Endothelial cell of umbilical vein (primary cell): Measurements from ENCODE around the gene TNNI3K. TPM values are rescaled to one million over a fixed set of nuclear protein-coding genes. Genes with fewer than 3 reads are reported as not detected.

Experiments used
- BruUV-seq: library from RNA; stranded (reverse); fragments of 400-500 nt; replicated peaks from 2 replicates; lab custom pipeline; 2021; lab: Mats Ljungman, UMichigan
- CTCF ChIA-PET: fragments of 300-600, 350-600 bp; sonication (Branson Sonifier 250); formaldehyde crosslinking; loops from one replicate; lab custom pipeline; 2021; ENCODE audit warnings: antibody characterized with exemption, inconsistent platforms; lab: Charles Lee
- POLR2A ChIA-PET: fragments of 300-600, 350-600 bp; sonication (Branson Sonifier 250); formaldehyde crosslinking; loops from one replicate; lab custom pipeline; 2021; ENCODE audit warnings: antibody characterized with exemption, inconsistent platforms; lab: Charles Lee
- DNase-seq: peaks from one replicate; pipeline ENCODE4 v3.0.0-alpha.2; 2011; ENCODE audit warnings: low read depth, low spot score
- FAIRE-seq: peaks from 2 replicates; lab custom pipeline; 2011; peaks lifted over from hg19 to GRCh38; lab: Jason Lieb, UNC
- H2AFZ ChIP-seq: 2 replicates; pipeline ENCODE4 v1.6.0; 2012; ENCODE audit warnings: low read depth, low read length, control low read depth, inconsistent platforms
- H3K27ac ChIP-seq: 2 replicates; pipeline ENCODE4 v1.5.1; 2011; ENCODE audit warnings: low read depth, mild to moderate bottlenecking, control low read depth, low read length, moderate library complexity; ENCODE audit not compliant: insufficient read depth
- H3K27me3 ChIP-seq, 2 experiments: 2 replicates each; pipeline versions ENCODE4 v1.6.0 to v1.6.1; 2011; ENCODE audit warnings: low read length in 2 of 2, mixed read lengths in 1 of 2; ENCODE audit not compliant: control insufficient read depth in 2 of 2, insufficient read depth in 2 of 2
- H3K36me3 ChIP-seq, 2 experiments: 2 replicates in 1 of 2; 3 replicates in 1 of 2; pipeline ENCODE4 v1.5.1; 2011; ENCODE audit warnings: low read length in 2 of 2, mild to moderate bottlenecking in 1 of 2, moderate library complexity in 1 of 2; ENCODE audit not compliant: control insufficient read depth in 2 of 2, insufficient read depth in 2 of 2; ENCODE audit errors: extremely low read depth in 1 of 2
- H3K4me1 ChIP-seq: 3 replicates; pipeline ENCODE4 v1.5.1; 2011; ENCODE audit warnings: mild to moderate bottlenecking, low read length; ENCODE audit not compliant: control insufficient read depth, insufficient read depth; ENCODE audit errors: extremely low read depth
- H3K4me2 ChIP-seq: 2 replicates; pipeline ENCODE4 v1.6.1; 2011; ENCODE audit warnings: low read length, control low read depth, mixed read lengths; ENCODE audit not compliant: insufficient read depth
- H3K4me3 ChIP-seq, 3 experiments: fragments of 200-600 bp in 1 of 3; sonication (generic), shearing (Covaris generic) in 1 of 3; replicated peaks in 1 of 3; 2 replicates each; pipeline ENCODE4 v1.5.1; 2011 to 2016; ENCODE audit warnings: control low read depth in 3 of 3, low read length in 3 of 3, mild to moderate bottlenecking in 2 of 3, inconsistent platforms in 1 of 3, low read depth in 1 of 3, moderate library complexity in 1 of 3; ENCODE audit not compliant: insufficient read depth in 1 of 3
- H3K79me2 ChIP-seq: 2 replicates; pipeline ENCODE4 v1.6.0; 2012; ENCODE audit warnings: low read length, inconsistent platforms; ENCODE audit not compliant: control insufficient read depth, insufficient read depth
- H3K9ac ChIP-seq: replicated peaks from 2 replicates; pipeline ENCODE3; 2011; ENCODE audit warnings: low read length, control low read depth; ENCODE audit not compliant: insufficient read depth; ENCODE audit errors: extremely low read depth
- H3K9me1 ChIP-seq: replicated peaks from 3 replicates; pipeline ENCODE4 v1.6.0; 2011; ENCODE audit warnings: mild to moderate bottlenecking, low read length; ENCODE audit not compliant: control insufficient read depth, insufficient read depth; ENCODE audit errors: extremely low read depth
- H3K9me3 ChIP-seq: replicated peaks from 2 replicates; pipeline ENCODE4 v1.5.1; 2012; ENCODE audit warnings: low read length, inconsistent platforms; ENCODE audit not compliant: control insufficient read depth, insufficient read depth
- H4K20me1 ChIP-seq: replicated peaks from 2 replicates; pipeline ENCODE3; 2011; ENCODE audit warnings: mild to moderate bottlenecking, low read length; ENCODE audit not compliant: control insufficient read depth, insufficient read depth; ENCODE audit errors: extremely low read depth
- EZH2 ChIP-seq: IDR thresholded peaks from 2 replicates; pipeline ENCODE4 v1.6.1; 2012; ENCODE audit warnings: borderline replicate concordance, low read depth, mild to moderate bottlenecking, moderate library complexity, low read length, inconsistent platforms; ENCODE audit not compliant: severe bottlenecking
- FOS ChIP-seq: IDR thresholded peaks from 2 replicates; pipeline ENCODE4 v1.6.1; 2011; ENCODE audit warnings: mild to moderate bottlenecking, low read length, moderate library complexity, borderline replicate concordance; ENCODE audit not compliant: insufficient read depth
- GATA2 ChIP-seq: IDR thresholded peaks from 2 replicates; pipeline ENCODE4 v1.7.0; 2011; ENCODE audit warnings: low read depth, mild to moderate bottlenecking, moderate library complexity, mixed read lengths, low read length; ENCODE audit not compliant: insufficient read length, insufficient read depth
- JUN ChIP-seq: IDR thresholded peaks from 2 replicates; pipeline ENCODE4 v1.6.1; 2011; ENCODE audit warnings: borderline replicate concordance, low read depth; ENCODE audit not compliant: insufficient read length, insufficient read depth
- MYC ChIP-seq: IDR thresholded peaks from one replicate; pipeline ENCODE4 v1.6.1; 2011; ENCODE audit warnings: mild to moderate bottlenecking, low read depth, low read length
- POLR2A ChIP-seq: IDR thresholded peaks from 2 replicates; pipeline ENCODE4 v1.6.1; 2012; ENCODE audit warnings: low read depth, mild to moderate bottlenecking, control low read depth, low read length
- POLR2AphosphoS5 ChIP-seq: IDR thresholded peaks from 2 replicates; pipeline ENCODE4 v1.6.1; 2012; ENCODE audit warnings: low read depth, mild to moderate bottlenecking, control low read depth, low read length, moderate library complexity; ENCODE audit not compliant: insufficient read depth
- dilution Hi-C: fragments of 300-500 bp; cut with MboI; formaldehyde crosslinking; loops from one replicate; pipeline ENCODE4 v1.15.0; 2019; ENCODE audit warnings: low sequenced_read_pairs; ENCODE audit not compliant: extremely low pct_ligation_motif_present
- intact Hi-C: fragments of 100-400 bp; cut with micrococcal nuclease; formaldehyde crosslinking; loops from one replicate; pipeline ENCODE4 v1.10.0; 2022
- polyA plus RNA-seq, 4 experiments: library from polyadenylated mRNA; depleted of rRNA in 3 of 4; stranded (reverse) in 3 of 4; unstranded in 1 of 4; fragments of >200 nt; gene quantifications; 2 replicates each; pipeline versions ENCODE4 v1.2.1 to v1.2.3, GENCODE V29; 2011 to 2012; ENCODE audit warnings: missing spikeins in 1 of 4
- total RNA-seq: library from RNA; stranded (reverse); gene quantifications from 2 replicates; pipeline ENCODE4 v1.2.3, GENCODE V29; 2021
- TF ChIP-seq, protein P1 (sequence below), 2 donors: IDR thresholded peaks; 1 replicate in 1 of 2; 2 replicates in 1 of 2; pipeline ENCODE4 v1.5.1; 2011; ENCODE audit warnings: low read length in 2 of 2, mild to moderate bottlenecking in 2 of 2, moderate library complexity in 2 of 2, control low read depth in 1 of 2, inconsistent platforms in 1 of 2, low read depth in 1 of 2; ENCODE audit not compliant: insufficient read depth in 1 of 2; ENCODE audit errors: extremely low read depth in 1 of 2
- TF ChIP-seq, protein P2 (sequence below): IDR thresholded peaks from 2 replicates; pipeline ENCODE4 v1.6.1; 2011; ENCODE audit not compliant: insufficient read depth, insufficient read length

The TNNI3K gene
- total and polyA plus RNA-seq, 2 donors (not counting 3 experiments of a cell fraction or from before 2014, with no cell fraction given) = 0.69 TPM; not detected in 1

DNA sequence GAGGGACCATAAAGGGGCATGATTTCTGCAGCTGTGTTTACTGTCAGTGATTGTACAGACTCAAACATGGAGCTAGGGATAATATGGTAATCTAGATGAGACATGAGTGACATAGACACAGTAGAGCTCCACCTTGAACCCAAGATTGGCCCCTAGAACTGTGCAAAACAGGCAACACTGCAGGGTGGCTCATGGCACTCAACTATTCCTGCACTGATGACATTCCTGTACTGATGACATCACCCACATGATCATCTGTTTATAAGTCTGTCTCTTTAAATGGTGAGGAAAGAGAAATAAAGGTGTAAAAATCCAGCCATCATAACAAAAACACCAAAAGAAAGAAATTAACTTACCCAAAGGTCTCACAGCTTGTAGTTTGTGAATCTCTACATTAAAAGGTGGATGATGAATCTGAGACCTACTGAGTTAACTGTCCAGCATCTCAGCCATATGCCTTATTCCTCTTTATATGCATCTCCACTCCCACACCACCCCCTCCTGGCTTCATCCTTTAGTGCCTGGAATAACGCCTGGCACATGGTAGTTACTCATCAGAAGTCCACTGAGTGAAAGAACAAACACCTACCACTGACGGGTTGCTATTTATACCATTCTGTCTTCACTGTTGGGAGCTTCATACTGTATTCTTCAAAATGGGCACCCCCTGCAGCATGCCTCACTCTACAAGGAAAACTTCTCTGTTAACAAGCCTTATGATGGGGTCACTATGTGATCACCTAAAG, 277.2 kb downstream of the TNNI3K start, which contains the start of gene LRRC53:
Gene LRRC53 (minus strand): TSS at position 442 of the 746 bp plus-strand sequence. CDS start 29,262 bp downstream, outside the sequence.
- intact Hi-C loops (no loop called here), dilution Hi-C loops (no loop called here)
- no peak for TF ChIP-seq POLR2A
- no peak for TF ChIP-seq POLR2AphosphoS5
- TF ChIP-seq JUN = peak; percentile 3
- TF ChIP-seq FOS = no peak
- TF ChIP-seq EZH2 = no peak
- no peaks in the 10 kb centered on the region for H3K79me2 ChIP-seq
- H3K4me2 ChIP-seq = no peak within 1 kb of the TSS
- H3K36me3 ChIP-seq = no peaks in the 10 kb centered on the region
- no peak within 1 kb of the TSS for H2AFZ ChIP-seq
- ChIA-PET POLR2A (no interaction called here), CTCF (no interaction called here)
- H3K27me3 ChIP-seq = no peaks in the 10 kb centered on the region
- DNase-seq = no peak
- no peaks in the 10 kb centered on the region for H3K4me1 ChIP-seq
- FAIRE-seq = no peak
- no peak within 1 kb of the TSS for H3K4me3 ChIP-seq
- H3K9me1 ChIP-seq = no peaks in the 10 kb centered on the region
- no peaks in the 10 kb centered on the region for H3K9me3 ChIP-seq
- H4K20me1 ChIP-seq = no peaks in the 10 kb centered on the region
- H3K27ac ChIP-seq = no peak within 1 kb of the TSS
- H3K9ac ChIP-seq = no peak within 1 kb of the TSS
- no TSS peak for BruUV-seq

DNA sequence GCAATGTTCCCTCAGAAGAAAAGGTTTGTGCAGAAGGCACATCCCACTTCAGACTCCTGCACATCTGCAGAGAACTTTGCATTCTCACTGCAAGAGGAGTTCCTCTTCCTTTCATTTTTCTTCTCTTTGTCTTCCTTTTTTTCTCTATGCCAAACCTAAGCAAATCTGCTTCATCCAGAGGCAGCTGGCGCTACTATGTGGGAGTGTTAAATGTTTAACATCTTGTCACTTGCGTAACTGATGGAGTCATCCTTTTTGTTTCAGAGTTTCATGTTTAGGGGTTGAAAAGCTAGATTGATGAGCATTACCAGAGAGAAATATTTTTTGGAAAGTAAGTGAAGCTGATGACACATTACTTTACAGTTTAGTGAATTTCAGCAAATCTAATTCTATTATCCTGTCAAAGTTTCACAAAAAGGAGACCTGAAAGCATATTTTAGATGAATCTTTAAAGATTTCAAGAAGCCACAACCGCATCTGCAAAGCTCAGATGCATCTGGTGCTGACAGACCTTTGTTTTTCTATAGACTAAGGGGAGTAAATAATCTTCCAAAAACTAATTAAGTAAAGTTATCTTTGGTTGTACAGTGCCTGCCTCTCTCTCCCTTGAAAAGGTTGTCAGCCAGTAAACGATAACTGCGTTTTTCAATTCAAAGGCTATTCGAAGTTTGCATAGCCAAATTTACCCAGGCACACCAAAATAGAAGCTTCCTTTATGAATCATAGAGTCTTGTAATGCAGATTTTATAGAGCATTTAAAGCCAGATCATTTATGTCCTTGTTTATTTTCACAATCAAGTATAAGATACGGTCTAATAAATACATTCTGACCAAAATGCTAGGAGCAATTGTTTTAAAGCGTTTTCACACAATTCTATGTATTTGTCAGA, 278.5 kb downstream of the TNNI3K start:
- no peak overlapping the region for H3K4me2 ChIP-seq
- intact Hi-C loops (no loop called here), dilution Hi-C loops (no loop called here)
- H3K9me3 ChIP-seq = no peaks in the 10 kb centered on the region
- POLR2A ChIA-PET = no interaction called here
- no peak overlapping the region for H3K4me3 ChIP-seq
- no peaks in the 10 kb centered on the region for H3K4me1 ChIP-seq
- no peaks in the 10 kb centered on the region for H3K36me3 ChIP-seq
- TF ChIP-seq, protein P1, sequence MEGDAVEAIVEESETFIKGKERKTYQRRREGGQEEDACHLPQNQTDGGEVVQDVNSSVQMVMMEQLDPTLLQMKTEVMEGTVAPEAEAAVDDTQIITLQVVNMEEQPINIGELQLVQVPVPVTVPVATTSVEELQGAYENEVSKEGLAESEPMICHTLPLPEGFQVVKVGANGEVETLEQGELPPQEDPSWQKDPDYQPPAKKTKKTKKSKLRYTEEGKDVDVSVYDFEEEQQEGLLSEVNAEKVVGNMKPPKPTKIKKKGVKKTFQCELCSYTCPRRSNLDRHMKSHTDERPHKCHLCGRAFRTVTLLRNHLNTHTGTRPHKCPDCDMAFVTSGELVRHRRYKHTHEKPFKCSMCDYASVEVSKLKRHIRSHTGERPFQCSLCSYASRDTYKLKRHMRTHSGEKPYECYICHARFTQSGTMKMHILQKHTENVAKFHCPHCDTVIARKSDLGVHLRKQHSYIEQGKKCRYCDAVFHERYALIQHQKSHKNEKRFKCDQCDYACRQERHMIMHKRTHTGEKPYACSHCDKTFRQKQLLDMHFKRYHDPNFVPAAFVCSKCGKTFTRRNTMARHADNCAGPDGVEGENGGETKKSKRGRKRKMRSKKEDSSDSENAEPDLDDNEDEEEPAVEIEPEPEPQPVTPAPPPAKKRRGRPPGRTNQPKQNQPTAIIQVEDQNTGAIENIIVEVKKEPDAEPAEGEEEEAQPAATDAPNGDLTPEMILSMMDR (IDR thresholded peaks at IDR 0.05; ENCODE audit: extremely low read depth in 1 of 2, insufficient read depth in 1 of 2, low read depth in 1 of 2, low read length in 2 of 2) = no peak
- TF ChIP-seq MYC = no peak
- TF ChIP-seq, protein P2, sequence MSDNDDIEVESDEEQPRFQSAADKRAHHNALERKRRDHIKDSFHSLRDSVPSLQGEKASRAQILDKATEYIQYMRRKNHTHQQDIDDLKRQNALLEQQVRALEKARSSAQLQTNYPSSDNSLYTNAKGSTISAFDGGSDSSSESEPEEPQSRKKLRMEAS = no peak
- TF ChIP-seq EZH2 = no peak
- no peak for TF ChIP-seq JUN
- no peak for TF ChIP-seq POLR2A
- no peak for TF ChIP-seq GATA2
- no peak for TF ChIP-seq FOS
- TF ChIP-seq POLR2AphosphoS5 = no peak
- BruUV-seq = no TSS peak
- H3K27ac ChIP-seq = no peak overlapping the region
- no peak for DNase-seq
- no peak for FAIRE-seq
- H3K9me1 ChIP-seq = no peaks in the 10 kb centered on the region
- H2AFZ ChIP-seq = no peak overlapping the region
- no peaks in the 10 kb centered on the region for H4K20me1 ChIP-seq
- CTCF ChIA-PET = no interaction called here
- no peaks in the 10 kb centered on the region for H3K79me2 ChIP-seq
- no peaks in the 10 kb centered on the region for H3K27me3 ChIP-seq
- no peak overlapping the region for H3K9ac ChIP-seq
